HG02642 (cell line): ENCODE measurements around the gene MICAL3.
"Not testable (repeated sequence)": the region's sequence is repeated elsewhere in the genome, so short reads cannot be mapped to it uniquely, and the experiment has no call there.

Experiments
- ATAC-seq: cut with Tn5 transposase; IDR thresholded peaks from one replicate; pipeline ENCODE4 v1.9.1; 2021; ENCODE audit warnings: mild to moderate bottlenecking; ENCODE audit not compliant: unreplicated experiment, poor library complexity

MICAL3 gene

GRCh38 chr22:17876878-17877855 lies 147.2 kb downstream of the MICAL3 start:
- ATAC-seq: not testable (repeated sequence)

GRCh38 chr22:17876306-17876831 lies 148.0 kb downstream of the MICAL3 start:
- ATAC-seq: no peak

- no peak for ATAC-seq
Observed at GRCh38 chr22:17875631-17876030, 148.7 kb downstream of the MICAL3 start.

DNA sequence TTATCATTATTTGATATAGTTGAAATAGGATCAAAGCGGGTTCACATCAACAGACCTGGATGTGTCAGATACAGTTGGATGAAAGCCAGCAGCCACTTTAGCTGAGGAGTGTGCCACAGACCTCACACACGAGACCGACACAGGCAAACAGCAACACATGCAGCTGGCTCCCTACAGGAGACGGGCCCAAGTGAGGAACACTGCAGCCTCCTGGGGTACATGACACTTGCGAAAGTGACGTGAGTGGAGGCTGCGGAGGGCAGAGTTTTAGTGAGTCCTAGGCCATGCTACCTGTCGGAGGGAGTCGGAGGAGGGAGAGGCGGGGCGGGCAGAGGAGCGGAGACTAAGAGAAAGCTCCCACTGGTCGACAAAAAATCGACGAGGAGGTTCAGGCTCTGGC lies 149.2 kb downstream of the MICAL3 start:
- no peak for ATAC-seq

GRCh38 chr22:17874231-17874905 lies 150.0 kb downstream of the MICAL3 start:
- ATAC-seq: no peak

DNA sequence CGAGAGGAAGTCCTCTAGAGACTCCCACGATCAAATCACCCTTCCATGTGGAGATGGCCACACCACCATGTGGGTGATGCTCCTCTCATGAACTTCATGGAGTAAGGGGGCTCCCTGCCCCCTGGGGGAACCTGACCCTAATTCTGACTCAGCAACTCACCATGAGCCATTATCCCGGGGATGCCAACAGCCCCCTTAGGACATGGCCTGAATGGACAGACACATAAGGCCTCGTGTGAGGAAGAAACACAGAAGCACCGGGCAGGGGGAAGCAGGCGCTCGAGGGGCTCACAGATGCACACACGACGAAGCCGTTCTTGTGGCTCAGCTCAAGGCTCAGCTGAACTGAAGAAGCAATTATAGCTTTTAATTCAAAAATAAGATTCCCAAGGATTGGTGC lies 150.6 kb downstream of the MICAL3 start:
- no peak for ATAC-seq

DNA sequence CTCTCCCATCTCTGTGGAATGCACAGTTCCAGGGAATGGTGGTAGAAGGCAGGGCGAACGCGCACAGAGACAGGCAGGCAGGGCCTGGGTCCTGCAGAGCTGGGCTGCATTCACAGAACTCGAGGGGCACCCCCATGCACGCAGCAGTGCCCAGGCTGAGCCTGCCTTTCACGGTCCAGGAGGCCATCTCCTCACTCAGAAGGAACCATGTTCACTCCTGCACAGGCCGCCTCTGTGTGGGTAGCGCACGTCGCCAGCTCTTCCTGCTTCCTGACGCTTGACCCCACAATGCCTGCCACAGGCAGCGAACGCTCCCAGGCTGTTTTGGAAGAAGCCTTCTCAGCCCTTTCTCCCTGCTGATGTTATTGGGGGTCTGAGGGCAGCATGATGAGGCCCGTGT lies 151.2 kb downstream of the MICAL3 start:
- no peak for ATAC-seq

GRCh38 chr22:17872471-17872870 lies 151.9 kb downstream of the MICAL3 start:
- ATAC-seq: no peak

DNA sequence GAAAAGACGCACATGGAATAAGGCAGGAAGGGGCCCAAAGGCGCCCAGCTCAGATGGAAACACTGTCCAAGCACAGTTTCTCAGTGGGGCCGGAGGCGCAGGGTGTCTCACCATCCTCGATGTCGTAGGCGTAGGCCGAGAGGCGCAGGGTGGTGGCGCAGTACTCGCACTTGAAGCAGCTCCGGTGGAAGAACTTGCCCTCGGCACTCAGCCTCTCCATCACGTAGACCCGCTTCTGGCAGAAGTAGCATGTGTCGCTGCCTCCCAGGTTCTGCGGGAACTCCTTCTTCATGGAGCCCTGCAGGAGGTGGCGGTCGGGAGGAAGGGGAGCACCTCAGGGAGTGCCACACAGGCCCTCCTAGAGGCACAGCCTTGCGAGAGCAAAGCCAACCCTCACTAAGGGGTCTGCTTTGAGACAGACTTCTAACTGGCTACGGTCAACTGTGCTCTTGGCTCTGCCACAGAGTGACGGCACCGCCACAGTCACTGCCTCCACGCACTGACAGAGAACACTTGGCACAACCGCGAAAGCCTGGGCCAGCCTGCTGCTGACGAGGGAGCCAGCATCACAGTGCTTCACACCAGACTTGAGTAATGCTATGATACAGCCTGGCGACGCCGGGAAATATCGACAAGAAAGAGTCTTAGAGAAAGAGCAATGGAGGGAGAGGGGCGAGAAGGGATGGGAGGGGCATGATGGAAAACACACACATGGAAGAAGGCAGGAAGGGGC lies 152.5 kb downstream of the MICAL3 start:
- ATAC-seq: no peak

DNA sequence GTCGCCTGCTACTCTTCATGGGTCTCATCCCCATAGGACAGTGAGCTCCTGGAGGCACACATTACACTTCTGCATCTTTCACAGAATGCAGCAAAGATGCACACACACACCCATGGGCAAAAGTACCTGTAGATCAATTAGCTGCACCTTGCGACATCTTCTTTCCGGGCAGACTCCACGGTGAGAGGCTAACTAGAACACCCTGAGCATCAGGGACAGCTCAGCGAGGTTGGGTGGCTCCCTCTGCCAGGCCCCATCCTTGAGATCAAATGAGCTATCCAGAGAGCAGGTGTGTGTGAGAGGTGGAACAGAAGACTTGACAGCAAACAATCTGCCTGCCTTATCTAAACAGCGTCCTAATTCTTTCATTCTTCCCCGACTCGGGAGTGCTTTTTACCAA lies 154.0 kb downstream of the MICAL3 start:
- no peak for ATAC-seq

DNA sequence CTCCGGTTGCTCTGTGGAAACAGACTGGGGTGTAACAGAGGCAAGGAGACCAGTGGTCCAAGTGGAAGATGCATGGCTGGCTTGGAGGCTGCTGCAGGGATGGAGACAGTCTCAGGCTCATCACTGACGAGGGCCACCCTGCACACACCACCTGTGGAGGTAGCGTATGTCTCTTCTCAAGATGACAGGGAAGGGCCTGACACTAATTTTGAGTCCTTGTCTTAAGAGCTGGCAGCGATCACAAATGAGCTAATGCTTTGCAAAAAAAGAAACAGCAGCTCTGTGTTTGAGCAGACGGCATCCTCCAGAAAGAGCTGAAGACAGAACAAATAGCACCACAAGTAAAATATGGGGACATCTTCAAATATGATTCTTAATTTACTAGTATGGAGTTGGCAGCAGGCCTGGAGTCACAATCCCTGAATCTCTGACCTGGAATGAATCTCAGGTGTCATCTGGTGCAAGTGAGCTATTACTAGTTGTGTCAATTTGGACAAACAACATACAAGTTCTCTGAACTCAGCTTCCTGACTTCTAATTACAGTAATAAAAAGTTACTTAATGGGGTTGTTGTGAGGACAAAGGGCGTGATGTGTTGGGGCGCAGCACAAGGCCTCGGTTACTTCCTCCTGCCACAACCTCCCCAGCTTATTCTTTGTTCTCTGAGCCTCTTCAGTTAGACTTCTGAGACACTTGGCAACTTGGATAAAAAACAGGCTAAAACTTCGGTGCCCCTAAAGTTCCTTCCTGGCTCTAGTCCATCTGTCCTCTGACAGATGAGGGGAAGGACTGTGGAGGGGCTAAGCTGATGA lies 154.9 kb downstream of the MICAL3 start:
- no peak for ATAC-seq

- no peak for ATAC-seq
Observed at GRCh38 chr22:17868771-17869170, 155.6 kb downstream of the MICAL3 start.

DNA sequence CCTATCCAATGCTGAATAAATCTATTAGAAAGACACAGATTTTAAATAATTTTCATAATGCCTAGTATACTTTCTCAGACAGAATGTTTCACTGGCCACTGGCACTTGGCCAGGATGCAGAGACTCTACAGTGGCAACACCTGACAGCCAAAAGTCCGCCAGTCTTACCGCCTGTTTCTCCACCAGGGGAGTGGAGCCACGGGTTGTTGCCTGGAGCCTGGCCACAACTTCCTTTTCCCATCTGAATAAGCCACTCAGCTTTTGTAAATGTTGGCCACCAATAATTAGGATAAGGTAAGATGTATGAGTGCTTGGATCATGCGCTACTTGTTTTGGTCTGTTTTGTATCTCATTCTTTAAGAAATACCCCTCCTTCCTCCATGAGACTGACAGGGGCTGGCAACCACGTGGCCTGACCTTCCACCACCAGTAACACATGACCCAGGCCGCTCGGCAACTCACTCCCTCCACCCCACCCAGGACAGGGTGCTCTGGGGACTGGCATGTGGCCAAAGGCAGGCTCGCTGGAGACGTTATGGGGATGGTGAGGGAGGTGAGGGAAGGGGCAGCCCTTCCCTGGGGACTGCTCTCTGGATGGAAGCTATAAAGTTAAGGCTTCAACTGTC lies 157.1 kb downstream of the MICAL3 start:
- no peak for ATAC-seq

DNA sequence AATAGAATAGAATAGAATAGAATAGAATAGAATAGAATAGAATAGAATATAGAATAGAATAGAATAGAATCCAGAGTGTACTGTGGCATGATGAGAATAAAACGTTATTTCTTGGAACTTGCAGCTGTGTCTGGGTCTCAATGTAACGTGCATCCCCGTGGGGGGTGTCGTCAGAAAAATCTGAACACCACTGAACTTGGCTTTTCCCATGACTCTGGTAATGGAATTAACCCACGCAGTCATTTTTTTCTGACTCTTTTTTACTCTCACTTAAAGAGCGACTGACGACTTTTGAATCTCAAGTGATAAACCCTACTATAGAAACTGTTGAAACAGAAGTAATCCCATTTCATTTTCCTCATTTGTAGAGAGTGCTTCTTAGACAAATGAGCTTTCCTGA lies 157.7 kb downstream of the MICAL3 start:
- no peak for ATAC-seq

DNA sequence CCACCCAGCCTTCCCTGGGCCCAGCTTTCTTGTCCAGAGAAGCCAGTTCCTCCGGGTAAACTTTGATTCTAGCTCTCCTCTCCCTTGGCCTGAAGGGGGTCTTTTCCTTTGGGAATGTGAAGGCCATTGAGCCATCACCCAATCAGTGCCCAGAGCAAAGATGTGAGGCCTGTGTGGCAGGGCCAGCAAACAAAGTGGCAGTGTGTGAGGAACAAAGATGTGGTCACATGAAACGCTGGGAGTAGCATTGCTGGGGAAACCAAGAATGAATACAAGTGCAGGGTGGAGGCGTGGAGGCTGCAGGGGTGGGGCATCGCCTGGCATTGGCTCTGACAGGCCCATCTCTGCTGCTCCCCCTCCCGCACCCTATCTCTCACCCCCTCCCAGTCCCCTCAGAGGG lies 158.2 kb downstream of the MICAL3 start:
- no peak for ATAC-seq

DNA sequence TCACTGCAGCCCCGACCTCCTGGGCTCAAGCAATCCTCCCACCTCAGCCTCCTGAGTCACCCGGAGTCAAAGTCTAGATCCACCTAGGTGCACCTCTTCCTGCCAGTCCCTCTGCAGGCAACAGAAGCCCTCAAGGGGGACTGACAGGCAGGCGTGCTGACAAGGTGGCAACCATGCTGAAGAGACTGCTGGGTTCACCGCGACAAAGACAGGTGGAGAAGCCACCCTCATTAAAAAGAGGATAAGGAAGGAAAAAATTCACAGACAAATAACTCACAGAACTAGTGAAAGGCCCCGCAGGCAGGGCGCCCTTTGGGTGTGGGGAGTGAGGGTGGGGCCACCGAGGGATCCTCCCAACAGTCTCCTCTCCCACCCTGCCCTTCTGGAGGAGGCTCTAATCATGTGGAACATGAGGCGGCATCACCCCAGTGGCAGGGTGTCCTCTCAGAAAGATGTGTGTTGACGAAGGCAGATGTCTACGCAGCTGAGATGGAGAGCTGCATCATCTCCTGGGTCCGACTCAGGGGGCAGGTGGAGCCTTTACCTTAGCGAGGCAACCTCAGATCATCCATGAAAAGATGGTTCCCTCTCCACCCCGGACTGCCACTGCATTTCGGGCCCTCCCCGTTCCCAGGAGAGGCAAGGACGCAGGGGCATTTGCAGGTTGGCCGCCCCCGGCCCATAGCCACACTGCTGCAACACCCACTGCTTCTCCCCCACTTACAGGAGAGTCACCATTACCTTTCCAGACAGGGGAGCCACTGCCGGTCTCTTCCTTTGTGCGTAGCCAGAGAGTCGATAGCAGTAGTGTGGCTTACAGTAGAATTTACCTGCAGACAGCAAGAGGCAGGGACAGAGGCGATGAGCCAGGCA lies 158.9 kb downstream of the MICAL3 start:
- ATAC-seq: no peak

DNA sequence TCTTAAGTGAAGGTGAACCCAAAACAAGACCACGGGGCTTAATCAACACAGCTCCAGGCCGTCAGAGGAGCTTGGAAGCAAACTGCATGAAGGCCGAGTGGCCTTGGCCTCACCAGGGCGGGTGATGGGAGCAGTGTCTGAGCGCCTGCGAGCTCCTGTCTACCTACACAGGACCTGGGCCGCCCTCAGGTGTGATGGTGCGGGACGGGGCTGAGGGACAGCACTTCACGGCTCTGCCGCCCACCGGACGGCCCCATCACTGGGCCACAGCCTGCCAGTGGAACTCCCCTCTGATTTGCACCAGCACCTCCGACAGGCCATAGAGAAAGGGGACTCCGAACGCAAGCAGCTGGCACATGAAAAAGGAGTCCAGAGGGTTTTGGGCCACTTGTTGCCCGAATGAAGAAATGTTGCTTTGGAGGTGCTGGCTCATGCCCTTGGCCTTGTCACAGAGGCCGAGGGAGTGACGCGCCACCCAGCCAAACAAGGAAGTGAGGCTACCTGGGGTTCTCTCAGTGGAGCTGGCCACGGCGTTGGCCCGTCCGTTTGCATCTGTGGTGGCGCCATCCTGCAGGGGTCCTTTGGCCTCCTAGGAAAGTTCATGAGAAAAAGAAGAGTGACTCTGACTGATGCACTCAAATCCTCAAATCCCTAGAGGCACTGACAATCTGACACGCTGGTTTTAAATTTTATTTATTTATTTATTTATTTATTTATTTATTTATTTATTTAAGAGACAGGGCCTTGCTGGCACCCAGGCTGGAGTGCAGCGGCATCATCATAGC lies 159.8 kb downstream of the MICAL3 start:
- no peak for ATAC-seq
